Activated B cell treated with CpG ODN at 0.5 μM for 24 hours (primary cell): ENCODE data around the gene ST6GAL1. TPM values are rescaled to one million over a fixed set of nuclear protein-coding genes. Genes with fewer than 3 reads are reported as not detected.

Experiments
- ATAC-seq: fragments of 200-7000 bp; cut with Tn5 transposase; one replicate; pipeline ENCODE4 v1.10.0; 2021; ENCODE audit warnings: low read depth, mild to moderate bottlenecking, moderate library complexity
- CTCF ChIA-PET: fragments of 350-600 bp; sonication (Branson Sonifier 250); formaldehyde crosslinking; loops from one replicate; lab custom pipeline; 2021; ENCODE audit warnings: antibody characterized with exemption; lab: Charles Lee
- POLR2A ChIA-PET: fragments of 350-600 bp; sonication (Branson Sonifier 250); formaldehyde crosslinking; loops from one replicate; lab custom pipeline; 2021; ENCODE audit warnings: antibody characterized with exemption; lab: Charles Lee
- DNase-seq: peaks from one replicate; pipeline ENCODE4 v3.0.0; 2022
- H3K27ac Mint-ChIP-seq: one replicate; pipeline ENCODE4 v1.8.0; 2020; ENCODE audit warnings: mixed read lengths
- H3K27me3 Mint-ChIP-seq: one replicate; pipeline ENCODE4 v1.8.0; 2021; ENCODE audit warnings: mixed read lengths
- H3K36me3 Mint-ChIP-seq: one replicate; pipeline ENCODE4 v1.8.0; 2021; ENCODE audit warnings: low read depth, mixed read lengths
- H3K4me1 Mint-ChIP-seq: one replicate; pipeline ENCODE4 v1.8.0; 2021; ENCODE audit warnings: mixed read lengths
- H3K4me3 Mint-ChIP-seq: one replicate; pipeline ENCODE4 v1.8.0; 2020; ENCODE audit warnings: mild to moderate bottlenecking, mixed read lengths
- H3K9me3 Mint-ChIP-seq: one replicate; pipeline ENCODE4 v1.8.0; 2020; ENCODE audit warnings: mixed read lengths
- intact Hi-C: fragments of 100-400 bp; cut with micrococcal nuclease; formaldehyde crosslinking; loops from one replicate; pipeline ENCODE4 v1.15.1; 2024
- total RNA-seq: library from RNA; stranded (reverse); gene quantifications from 2 replicates; pipeline ENCODE4 v1.2.3, GENCODE V29; 2022
- TF ChIP-seq, protein P1 (sequence below): fragments of 200-600 bp; IDR thresholded peaks from one replicate; pipeline ENCODE4 v1.8.0; 2022; ENCODE audit warnings: antibody characterized with exemption, mild to moderate bottlenecking

ST6GAL1 gene
- total RNA-seq, 1 donor from 2014 or later, result 328 TPM

GRCh38 chr3:187025656-187026316 is 95.5 kb downstream of the ST6GAL1 start:
- DNase-seq (no peak), ATAC-seq (peak; percentile 51)
- ChIA-PET CTCF (interaction anchor here (0.9 to 1.9 kb wide), 8 partner anchors 9 to 177 kb away, joined by 3 to 6 read pairs (median 4); no protein-coding TSS in a partner anchor), POLR2A (interaction anchor here (0.7 to 7.1 kb wide), 28 partner anchors 9 to 242 kb away, joined by 3 to 77 read pairs (median 5); partner anchors contain the start of genes RPL39L and ST6GAL1)
- Mint-ChIP-seq H3K27ac (peak overlapping the region; percentile 93), H3K9me3 (no peaks in the 10 kb centered on the region), H3K27me3 (no peaks in the 10 kb centered on the region), H3K36me3 (peaks cover 67% of the 10 kb centered on the region), H3K4me1 (peaks cover 93% of the 10 kb centered on the region), H3K4me3 (peak overlapping the region; percentile 84)
- intact Hi-C loops, result loop anchor here (1.0 to 10.0 kb wide), 7 partner anchors 13 to 1091 kb away; partner anchors contain the start of genes RPL39L and TRA2B
- TF ChIP-seq, protein P1, sequence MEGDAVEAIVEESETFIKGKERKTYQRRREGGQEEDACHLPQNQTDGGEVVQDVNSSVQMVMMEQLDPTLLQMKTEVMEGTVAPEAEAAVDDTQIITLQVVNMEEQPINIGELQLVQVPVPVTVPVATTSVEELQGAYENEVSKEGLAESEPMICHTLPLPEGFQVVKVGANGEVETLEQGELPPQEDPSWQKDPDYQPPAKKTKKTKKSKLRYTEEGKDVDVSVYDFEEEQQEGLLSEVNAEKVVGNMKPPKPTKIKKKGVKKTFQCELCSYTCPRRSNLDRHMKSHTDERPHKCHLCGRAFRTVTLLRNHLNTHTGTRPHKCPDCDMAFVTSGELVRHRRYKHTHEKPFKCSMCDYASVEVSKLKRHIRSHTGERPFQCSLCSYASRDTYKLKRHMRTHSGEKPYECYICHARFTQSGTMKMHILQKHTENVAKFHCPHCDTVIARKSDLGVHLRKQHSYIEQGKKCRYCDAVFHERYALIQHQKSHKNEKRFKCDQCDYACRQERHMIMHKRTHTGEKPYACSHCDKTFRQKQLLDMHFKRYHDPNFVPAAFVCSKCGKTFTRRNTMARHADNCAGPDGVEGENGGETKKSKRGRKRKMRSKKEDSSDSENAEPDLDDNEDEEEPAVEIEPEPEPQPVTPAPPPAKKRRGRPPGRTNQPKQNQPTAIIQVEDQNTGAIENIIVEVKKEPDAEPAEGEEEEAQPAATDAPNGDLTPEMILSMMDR, result no peak

GRCh38 chr3:187026317-187026670 is 96.0 kb downstream of the ST6GAL1 start:
- ChIA-PET POLR2A (interaction anchor here (0.7 to 7.1 kb wide), 25 partner anchors 10 to 242 kb away, joined by 3 to 77 read pairs (median 5); partner anchors contain the start of genes RPL39L and ST6GAL1), CTCF (interaction anchor here (0.9 to 1.9 kb wide), 7 partner anchors 9 to 177 kb away, joined by 3 to 6 read pairs (median 5); no protein-coding TSS in a partner anchor)
- Mint-ChIP-seq H3K4me1 (peaks cover 93% of the 10 kb centered on the region), H3K9me3 (no peaks in the 10 kb centered on the region), H3K4me3 (peak overlapping the region; percentile 84), H3K36me3 (peaks cover 72% of the 10 kb centered on the region), H3K27me3 (no peaks in the 10 kb centered on the region), H3K27ac (peak overlapping the region; percentile 93)
- no peak for ATAC-seq
- DNase-seq, result no peak
- intact Hi-C loops, result loop anchor here (1.0 to 10.0 kb wide), 7 partner anchors 13 to 1091 kb away; partner anchors contain the start of genes RPL39L and TRA2B
- TF ChIP-seq, protein P1, result no peak

- Mint-ChIP-seq H3K27ac (peak overlapping the region; percentile 69), H3K9me3 (no peaks in the 10 kb centered on the region), H3K36me3 (peaks cover 74% of the 10 kb centered on the region), H3K27me3 (no peaks in the 10 kb centered on the region), H3K4me3 (peak overlapping the region; percentile 74), H3K4me1 (peaks cover 93% of the 10 kb centered on the region)
- no peak for DNase-seq
- TF ChIP-seq, protein P1, result no peak
- ChIA-PET CTCF (interaction anchor here (0.7 to 1.5 kb wide), 9 partner anchors 11 to 137 kb away, joined by 3 to 4 read pairs (median 3); partner anchors contain the start of genes RPL39L and ST6GAL1), POLR2A (interaction anchor here (0.9 to 7.1 kb wide), 13 partner anchors 11 to 118 kb away, joined by 3 to 77 read pairs (median 7); partner anchors contain the start of gene ST6GAL1)
- ATAC-seq, result no peak
- intact Hi-C loops, result loop anchor here (2.0 to 10.0 kb wide), 4 partner anchors 15 to 1093 kb away; partner anchors contain the start of genes RPL39L and TRA2B
These were observed 97.4 kb downstream of the ST6GAL1 start for GRCh38 chr3:187027531-187028278.

DNA sequence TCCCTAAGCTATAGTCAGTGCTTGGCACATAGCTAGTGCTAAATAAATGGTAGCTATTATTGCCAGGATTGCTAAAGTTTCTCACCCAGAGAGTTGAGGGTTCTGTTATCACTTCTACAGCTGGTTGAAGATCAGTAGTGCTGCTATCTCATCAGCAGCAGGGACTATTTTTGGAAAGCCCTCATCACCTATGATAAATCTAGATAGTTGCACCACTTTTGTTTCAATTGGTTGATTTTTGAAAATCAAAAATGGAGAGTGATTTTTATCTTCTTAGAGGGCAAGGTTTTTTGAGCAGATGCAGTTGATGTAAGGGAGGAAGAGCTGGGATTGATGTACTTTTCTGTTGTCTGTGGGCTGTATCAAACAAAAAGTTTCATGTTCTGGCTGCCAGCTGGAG is 101.6 kb downstream of the ST6GAL1 start:
- ATAC-seq, result no peak
- Mint-ChIP-seq H3K9me3 (peaks cover 2% of the 10 kb centered on the region), H3K4me3 (peak overlapping the region; percentile 69), H3K4me1 (peaks cover 90% of the 10 kb centered on the region), H3K36me3 (peaks cover 86% of the 10 kb centered on the region), H3K27ac (peak overlapping the region; percentile 86), H3K27me3 (no peaks in the 10 kb centered on the region)
- TF ChIP-seq, protein P1, result no peak
- intact Hi-C loops, result loop anchor here (1.0 kb wide), 3 partner anchors 9 to 101 kb away; no protein-coding TSS in a partner anchor
- ChIA-PET CTCF (interaction anchor here (1.0 to 2.2 kb wide), 6 partner anchors 12 to 182 kb away, joined by 3 to 12 read pairs (median 4); partner anchors contain the start of gene RPL39L), POLR2A (interaction anchor here (0.6 to 5.1 kb wide), 14 partner anchors 9 to 786 kb away, joined by 3 to 39 read pairs (median 10); no protein-coding TSS in a partner anchor)
- no peak for DNase-seq
